Naive thymus-derived CD4-positive, alpha-beta T cell (primary cell): ENCODE measurements around the gene NDFIP2. TPM values are rescaled to one million over a fixed set of nuclear protein-coding genes. Genes with fewer than 3 reads are reported as not detected.

Experiments
- ATAC-seq: fragments of 150-1000 bp; cut with Tn5 transposase; 2 replicates; pipeline ENCODE4 v1.10.0; 2021; ENCODE audit warnings: mild to moderate bottlenecking, moderate library complexity
- CTCF ChIA-PET: fragments of 350-600 bp; sonication (Branson Sonifier 250); formaldehyde crosslinking; loops from one replicate; lab custom pipeline; 2021; ENCODE audit warnings: antibody characterized with exemption; lab: Charles Lee
- POLR2A ChIA-PET: fragments of 350-600 bp; sonication (Branson Sonifier 250); formaldehyde crosslinking; loops from one replicate; lab custom pipeline; 2021; ENCODE audit warnings: antibody characterized with exemption, inconsistent platforms; lab: Charles Lee
- DNase-seq, 9 donors: peaks; one replicate each; pipeline versions ENCODE4 v3.0.0 to v3.0.0-alpha.2; 2020 to 2022; ENCODE audit warnings: mixed read lengths in 1 of 9
- H3K27ac ChIP-seq: one replicate; pipeline ENCODE4 v1.7.0; 2013; ENCODE audit warnings: mild to moderate bottlenecking, low read depth, low read length, moderate library complexity
- H3K27me3 ChIP-seq, 2 donors: one replicate each; pipeline ENCODE4 v1.7.0; 2013; ENCODE audit warnings: low read length in 2 of 2, mild to moderate bottlenecking in 2 of 2, moderate library complexity in 2 of 2; ENCODE audit not compliant: control insufficient read depth in 2 of 2, insufficient read depth in 2 of 2
- H3K36me3 ChIP-seq, 3 experiments: 1 replicate in 2 of 3; 2 replicates in 1 of 3; pipeline ENCODE4 v1.7.0; 2013; ENCODE audit warnings: low read length in 3 of 3, mild to moderate bottlenecking in 3 of 3, moderate library complexity in 1 of 3; ENCODE audit not compliant: insufficient read depth in 3 of 3, control insufficient read depth in 2 of 3
- H3K4me1 ChIP-seq, 2 donors: one replicate each; pipeline ENCODE4 v1.7.0; 2013; ENCODE audit warnings: low read length in 2 of 2, mild to moderate bottlenecking in 2 of 2, moderate library complexity in 1 of 2; ENCODE audit not compliant: control insufficient read depth in 2 of 2, insufficient read depth in 2 of 2
- H3K4me3 ChIP-seq: 2 replicates; pipeline ENCODE4 v1.7.0; 2013; ENCODE audit warnings: mild to moderate bottlenecking, low read length
- H3K9me3 ChIP-seq, 3 experiments: 1 replicate in 2 of 3; 2 replicates in 1 of 3; pipeline ENCODE4 v1.7.0; 2013; ENCODE audit warnings: low read length in 3 of 3; ENCODE audit not compliant: control insufficient read depth in 2 of 3
- H3K27ac Mint-ChIP-seq, 9 donors: one replicate each; pipeline ENCODE4 v1.8.0; 2020 to 2022; ENCODE audit warnings: mixed read lengths in 9 of 9, mild to moderate bottlenecking in 8 of 9, moderate library complexity in 5 of 9, inconsistent platforms in 2 of 9
- H3K27me3 Mint-ChIP-seq, 5 donors: one replicate each; pipeline ENCODE4 v1.8.0; 2021 to 2022; ENCODE audit warnings: mixed read lengths in 5 of 5, mild to moderate bottlenecking in 1 of 5
- H3K36me3 Mint-ChIP-seq, 5 donors: one replicate each; pipeline ENCODE4 v1.8.0; 2020 to 2022; ENCODE audit warnings: mixed read lengths in 5 of 5, mild to moderate bottlenecking in 3 of 5, inconsistent platforms in 1 of 5
- H3K4me1 Mint-ChIP-seq, 7 donors: one replicate each; pipeline ENCODE4 v1.8.0; 2020 to 2022; ENCODE audit warnings: mixed read lengths in 7 of 7, mild to moderate bottlenecking in 3 of 7, inconsistent platforms in 1 of 7
- H3K4me3 Mint-ChIP-seq, 10 donors: one replicate each; pipeline ENCODE4 v1.8.0; 2020 to 2022; ENCODE audit warnings: mild to moderate bottlenecking in 10 of 10, mixed read lengths in 10 of 10, moderate library complexity in 6 of 10, inconsistent platforms in 2 of 10
- H3K9me3 Mint-ChIP-seq, 11 donors: one replicate each; pipeline ENCODE4 v1.8.0; 2020 to 2022; ENCODE audit warnings: mixed read lengths in 11 of 11, mild to moderate bottlenecking in 4 of 11, inconsistent platforms in 1 of 11, moderate library complexity in 1 of 11
- intact Hi-C, 2 donors: fragments of 100-400 bp; cut with micrococcal nuclease; formaldehyde crosslinking; loops; one replicate each; pipeline ENCODE4 v1.15.1; 2023
- polyA plus RNA-seq, 2 donors: library from polyadenylated mRNA; unstranded; fragments of 300-500 nt; fragmentation: Illumina TruSeq; gene quantifications; one replicate each; pipeline ENCODE4 v1.2.3, GENCODE V29; 2021
- total RNA-seq, 6 experiments: library from RNA in 5 of 6; stranded (reverse) in 5 of 6; gene quantifications; 1 replicate in 5 of 6; 2 replicates in 1 of 6; pipeline ENCODE4 v1.2.3 and lab custom pipeline; 2021 to 2026

The NDFIP2 gene
- total and polyA plus RNA-seq, 7 experiments from 2014 or later: 2.6 to 123 (median 5.3) TPM

DNA sequence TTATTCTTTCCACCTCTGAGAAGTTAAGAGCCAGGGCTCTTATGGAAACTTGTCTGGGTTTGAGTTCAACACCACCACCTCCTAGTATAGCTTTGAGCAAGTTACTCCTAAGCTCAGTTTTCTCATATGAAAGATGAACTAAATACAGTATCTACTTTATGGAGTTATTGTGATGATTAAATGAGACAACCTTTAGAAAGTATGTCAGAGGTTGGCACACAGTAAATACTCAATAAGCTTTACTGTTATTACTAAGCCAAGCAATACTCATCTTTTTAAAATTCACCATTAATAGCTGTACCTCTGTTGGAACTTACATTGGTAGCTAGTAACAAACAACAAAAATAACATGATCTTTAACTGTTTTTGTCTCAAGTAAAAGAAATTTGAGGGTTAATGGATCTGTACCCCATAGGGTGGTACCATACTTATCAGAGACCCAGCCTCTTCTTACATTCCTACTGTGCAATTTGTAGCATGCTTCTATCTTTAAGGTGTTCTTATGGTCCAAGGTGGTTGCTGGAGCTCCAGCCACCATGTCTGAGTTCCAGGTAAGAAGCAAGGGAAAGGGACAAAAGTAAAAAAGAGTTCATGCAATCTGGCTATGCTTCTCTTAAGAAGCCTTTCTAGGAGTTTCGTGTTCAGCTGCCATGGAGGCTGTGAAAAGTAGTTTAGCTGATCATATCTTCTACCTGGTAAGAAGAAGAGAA, 24.1 kb upstream of the NDFIP2 start:
- H3K4me3 Mint-ChIP-seq: no peak overlapping the region
- DNase-seq: no peak
- H3K27ac ChIP-seq: no peak overlapping the region
- H3K4me1 Mint-ChIP-seq: peaks cover 2 to 47% (median 9%) of the 10 kb centered on the region in 7 donors
- intact Hi-C loops: no loop called here
- peak overlapping the region in 1 of 9 donors; percentile 64 for H3K27ac Mint-ChIP-seq
- H3K9me3 ChIP-seq: no peaks in the 10 kb centered on the region
- CTCF ChIA-PET: interaction anchor here (0.6 kb wide), 2 partner anchors 33 to 869 kb away, joined by 3 read pairs; no protein-coding TSS in a partner anchor
- peaks cover 0 to 7% (median 0%) of the 10 kb centered on the region in 11 donors for H3K9me3 Mint-ChIP-seq
- no peaks in the 10 kb centered on the region for H3K27me3 Mint-ChIP-seq
- ATAC-seq: no peak
- no peaks in the 10 kb centered on the region for H3K27me3 ChIP-seq
- peaks cover 0 to 18% (median 0%) of the 10 kb centered on the region in 5 donors for H3K36me3 Mint-ChIP-seq
- peaks cover 5% of the 10 kb centered on the region in 2 donors for H3K4me1 ChIP-seq
- no peaks in the 10 kb centered on the region for H3K36me3 ChIP-seq
- no peak overlapping the region for H3K4me3 ChIP-seq
- POLR2A ChIA-PET: interaction anchor here (0.6 kb wide), 2 partner anchors 65 to 74 kb away, joined by 3 read pairs; no protein-coding TSS in a partner anchor

DNA sequence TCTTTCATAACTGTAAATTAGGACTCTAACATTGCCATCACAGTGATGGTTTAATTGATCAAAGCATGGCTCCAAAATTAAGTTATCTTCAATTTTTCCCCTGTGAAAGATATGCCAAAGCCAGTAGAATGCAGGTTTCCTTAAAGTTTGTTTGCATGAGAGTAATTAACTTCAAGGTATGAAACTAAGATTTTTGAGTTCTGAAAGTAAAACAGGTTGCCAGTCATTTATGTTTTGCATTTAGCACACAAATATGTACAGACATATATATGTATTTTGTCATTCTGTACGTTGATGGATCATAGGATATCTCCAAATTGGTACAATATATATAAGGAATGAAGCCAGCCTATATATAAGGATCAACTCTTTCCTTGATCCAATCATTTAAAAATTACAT, 23.6 kb upstream of the NDFIP2 start:
- Mint-ChIP-seq H3K9me3 (peaks cover 0 to 7% (median 0%) of the 10 kb centered on the region in 11 donors), H3K4me3 (no peak overlapping the region)

DNA sequence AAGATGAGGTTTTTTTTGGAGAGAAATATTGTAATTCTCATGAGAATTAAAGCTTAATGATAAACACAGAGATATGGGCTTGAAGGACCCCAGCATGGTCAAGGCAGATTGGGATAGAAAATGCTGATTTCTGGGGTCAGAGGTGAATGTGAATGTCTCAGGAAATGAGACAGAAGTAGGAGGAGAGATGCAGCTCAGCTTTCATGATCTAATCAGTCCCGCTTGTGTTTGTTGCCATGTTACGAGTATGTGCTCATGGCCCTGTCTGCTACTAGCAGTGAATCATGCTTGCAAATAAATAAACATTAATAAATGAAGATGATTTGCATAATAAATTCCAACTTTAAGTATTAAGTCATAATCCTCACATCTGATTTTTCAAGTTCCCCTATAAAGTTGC, 23.0 kb upstream of the NDFIP2 start:
- no peaks in the 10 kb centered on the region for H3K4me1 ChIP-seq
- H3K4me3 ChIP-seq: no peak overlapping the region
- Mint-ChIP-seq H3K9me3 (peaks cover 0 to 7% (median 0%) of the 10 kb centered on the region in 11 donors), H3K27ac (peak overlapping the region in 1 of 9 donors; percentile 60), H3K27me3 (no peaks in the 10 kb centered on the region), H3K4me1 (peaks cover 0 to 42% (median 0%) of the 10 kb centered on the region in 7 donors), H3K4me3 (peak overlapping the region in 1 of 10 donors; percentile 13), H3K36me3 (peaks cover 0 to 24% (median 0%) of the 10 kb centered on the region in 5 donors)
- intact Hi-C loops: no loop called here
- no peaks in the 10 kb centered on the region for H3K36me3 ChIP-seq
- no peak overlapping the region for H3K27ac ChIP-seq
- H3K9me3 ChIP-seq: no peaks in the 10 kb centered on the region
- ChIA-PET CTCF (interaction anchor here (0.6 to 1.5 kb wide), 3 partner anchors 23 to 86 kb away, joined by 3 to 8 read pairs (median 4); partner anchors contain the start of gene NDFIP2), POLR2A (interaction anchor here (0.6 kb wide), 1 partner anchor 61 kb away, joined by 3 read pairs; no protein-coding TSS in a partner anchor)
- H3K27me3 ChIP-seq: no peaks in the 10 kb centered on the region
- ATAC-seq (no peak), DNase-seq (no peak)

More for the DNA sequence above, 23.6 kb upstream of the NDFIP2 start:
- CTCF ChIA-PET: no interaction called here
- no peak overlapping the region for H3K27ac ChIP-seq
- POLR2A ChIA-PET: interaction anchor here (0.6 kb wide), 1 partner anchor 74 kb away, joined by 3 read pairs; no protein-coding TSS in a partner anchor
- Mint-ChIP-seq H3K27me3 (no peaks in the 10 kb centered on the region), H3K36me3 (peaks cover 0 to 23% (median 0%) of the 10 kb centered on the region in 5 donors), H3K4me1 (peaks cover 0 to 44% (median 4%) of the 10 kb centered on the region in 7 donors), H3K27ac (peak overlapping the region in 1 of 9 donors; percentile 64)
- ATAC-seq (no peak), DNase-seq (no peak)
- no peak overlapping the region for H3K4me3 ChIP-seq
- no peaks in the 10 kb centered on the region for H3K4me1 ChIP-seq
- no peaks in the 10 kb centered on the region for H3K27me3 ChIP-seq
- H3K9me3 ChIP-seq: no peaks in the 10 kb centered on the region
- intact Hi-C loops: no loop called here
- no peaks in the 10 kb centered on the region for H3K36me3 ChIP-seq

DNA sequence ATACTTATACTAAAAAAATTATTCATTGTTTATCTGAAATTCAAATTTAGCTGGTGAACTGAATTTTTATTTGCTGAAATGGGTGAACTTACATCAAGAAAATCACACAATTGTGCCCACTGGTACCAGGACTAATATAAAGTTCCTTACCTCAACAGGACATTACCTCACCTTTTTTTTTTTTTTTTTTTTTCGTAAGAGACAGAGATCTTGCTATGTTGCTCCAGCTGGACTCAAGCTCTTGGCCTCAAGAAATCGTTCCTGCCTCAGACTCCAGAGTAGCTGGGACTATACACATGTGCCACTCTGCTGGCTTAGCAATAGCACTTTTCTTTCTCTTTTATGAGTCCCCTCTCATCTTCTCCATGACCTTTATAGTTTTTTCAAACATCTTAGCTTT, 22.5 kb upstream of the NDFIP2 start:
- H3K4me3 Mint-ChIP-seq: no peak overlapping the region
- peak overlapping the region in 1 of 9 donors; percentile 75 for H3K27ac Mint-ChIP-seq
- H3K27me3 Mint-ChIP-seq: no peaks in the 10 kb centered on the region
- H3K9me3 ChIP-seq: no peaks in the 10 kb centered on the region
- peaks cover 0 to 26% (median 0%) of the 10 kb centered on the region in 5 donors for H3K36me3 Mint-ChIP-seq
- H3K9me3 Mint-ChIP-seq: peaks cover 0 to 7% (median 0%) of the 10 kb centered on the region in 11 donors
- no peak overlapping the region for H3K4me3 ChIP-seq
- no peaks in the 10 kb centered on the region for H3K27me3 ChIP-seq
- no peaks in the 10 kb centered on the region for H3K36me3 ChIP-seq
- ChIA-PET POLR2A (interaction anchor here (0.6 kb wide), 1 partner anchor 61 kb away, joined by 3 read pairs; no protein-coding TSS in a partner anchor), CTCF (interaction anchor here (0.6 to 1.5 kb wide), 3 partner anchors 23 to 85 kb away, joined by 3 to 8 read pairs (median 4); partner anchors contain the start of gene NDFIP2)
- peaks cover 0 to 39% (median 0%) of the 10 kb centered on the region in 7 donors for H3K4me1 Mint-ChIP-seq
- H3K27ac ChIP-seq: no peak overlapping the region
- intact Hi-C loops: no loop called here
- DNase-seq (no peak), ATAC-seq (no peak)
- no peaks in the 10 kb centered on the region for H3K4me1 ChIP-seq

DNA sequence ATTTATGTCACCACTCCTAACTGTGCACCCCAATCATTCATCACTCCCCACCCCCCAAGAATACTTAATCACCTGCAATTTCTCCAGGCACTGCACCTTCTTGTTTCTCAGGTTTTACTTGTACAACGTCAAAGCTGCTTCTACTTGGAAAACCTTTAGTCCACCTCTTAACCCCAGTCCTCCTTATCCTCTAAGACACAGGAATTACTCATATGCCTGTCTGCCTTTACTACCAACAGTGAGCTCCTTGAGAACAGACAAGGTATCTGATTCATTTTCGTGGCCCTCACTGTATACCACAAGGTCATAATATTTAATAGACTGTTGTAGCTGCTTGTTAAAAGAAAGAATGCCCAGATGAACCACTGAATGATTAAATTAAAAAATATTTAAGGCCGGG, 21.0 kb upstream of the NDFIP2 start:
- DNase-seq (no peak), ATAC-seq (no peak)
- Mint-ChIP-seq H3K9me3 (peaks cover 0 to 7% (median 0%) of the 10 kb centered on the region in 11 donors), H3K4me3 (no peak overlapping the region), H3K4me1 (peaks cover 0 to 36% (median 0%) of the 10 kb centered on the region in 7 donors), H3K27ac (peak overlapping the region in 1 of 9 donors; percentile 1), H3K36me3 (peaks cover 0 to 24% (median 0%) of the 10 kb centered on the region in 5 donors), H3K27me3 (no peaks in the 10 kb centered on the region)
- H3K9me3 ChIP-seq: no peaks in the 10 kb centered on the region
- no peak overlapping the region for H3K4me3 ChIP-seq
- ChIA-PET CTCF (interaction anchor here (2.0 kb wide), 1 partner anchor 13 kb away, joined by 4 read pairs; no protein-coding TSS in a partner anchor), POLR2A (interaction anchor here (1.2 kb wide), 1 partner anchor 9 kb away, joined by 6 read pairs; no protein-coding TSS in a partner anchor)
- H3K4me1 ChIP-seq: no peaks in the 10 kb centered on the region
- H3K36me3 ChIP-seq: no peaks in the 10 kb centered on the region
- intact Hi-C loops: no loop called here
- no peak overlapping the region for H3K27ac ChIP-seq
- H3K27me3 ChIP-seq: no peaks in the 10 kb centered on the region

DNA sequence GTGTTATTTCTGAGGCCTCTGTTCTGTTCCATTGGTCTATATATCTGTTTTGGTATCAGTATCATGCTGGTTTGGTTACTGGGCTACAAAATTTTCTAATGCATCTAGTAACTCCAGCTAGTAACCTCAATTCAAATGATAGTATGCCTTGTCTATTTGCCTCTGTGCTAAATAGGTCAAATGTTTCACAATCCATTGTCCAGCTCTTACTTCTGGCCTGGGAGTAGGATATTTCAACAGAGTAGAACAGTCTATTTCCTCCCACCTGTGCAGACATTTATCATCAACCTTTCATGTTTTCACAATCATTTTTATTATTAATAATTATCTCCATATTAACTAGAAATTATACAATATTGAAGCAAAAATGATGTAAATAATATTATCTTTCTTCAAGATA, 18.1 kb upstream of the NDFIP2 start:
- Mint-ChIP-seq H3K9me3 (peaks cover 0 to 5% (median 0%) of the 10 kb centered on the region in 11 donors), H3K4me3 (no peak overlapping the region), H3K27me3 (no peaks in the 10 kb centered on the region), H3K27ac (no peak overlapping the region), H3K4me1 (peaks cover 0 to 28% (median 0%) of the 10 kb centered on the region in 7 donors), H3K36me3 (peaks cover 0 to 15% (median 0%) of the 10 kb centered on the region in 5 donors)
- no peaks in the 10 kb centered on the region for H3K4me1 ChIP-seq
- DNase-seq: no peak
- H3K27me3 ChIP-seq: no peaks in the 10 kb centered on the region
- H3K27ac ChIP-seq: no peak overlapping the region
- no peaks in the 10 kb centered on the region for H3K9me3 ChIP-seq
- no peaks in the 10 kb centered on the region for H3K36me3 ChIP-seq
- H3K4me3 ChIP-seq: no peak overlapping the region
- ChIA-PET CTCF (interaction anchor here (0.5 kb wide), 1 partner anchor 39 kb away, joined by 3 read pairs; no protein-coding TSS in a partner anchor), POLR2A (no interaction called here)
- no peak for ATAC-seq
- intact Hi-C loops: no loop called here
